ENCODE results near the gene DBT.

GRCh38 chr1:100279358-100279923 lies 29.8 kb upstream of the DBT start:
- no peak for TF ChIP-seq CTCF (IDR thresholded peaks at IDR 0.05; ENCODE audit: borderline replicate concordance, extremely low read depth, low read length, poor library complexity, severe bottlenecking)
- TF ChIP-seq EZH2 (IDR thresholded peaks at IDR 0.05; ENCODE audit: borderline replicate concordance, low read depth, low read length, severe bottlenecking), result no peak
